ENCODE data around the gene ATP7B.
"Not testable (repeated sequence)": the region's sequence is repeated elsewhere in the genome, so short reads cannot be mapped to it uniquely, and the experiment has no call there.

The ATP7B gene

GRCh38 chr13:51998723-51999509 lies 12.3 kb downstream of the ATP7B start:
- Histone ChIP-seq H3K4me1 (ENCODE audit: control insufficient read depth, insufficient read depth, low read length) (peaks cover 28% of the 10 kb centered on the region), H3K27ac (ENCODE audit: insufficient read depth, low read depth, low read length, poor library complexity, severe bottlenecking) (no peak overlapping the region), H3K27me3 (ENCODE audit: control insufficient read depth, insufficient read depth, low read length, poor library complexity, severe bottlenecking) (no peaks in the 10 kb centered on the region), H3K4me3 (ENCODE audit: insufficient read depth, low read depth, low read length) (no peak overlapping the region), H3K36me3 (ENCODE audit: control insufficient read depth, insufficient read depth, low read length) (no peaks in the 10 kb centered on the region), H3K9me3 (ENCODE audit: control insufficient read depth, low read length) (no peaks in the 10 kb centered on the region)
- WGBS, 2 experiments: 56 to 62% methylated on average over 6 of the region's 6 CpGs

DNA sequence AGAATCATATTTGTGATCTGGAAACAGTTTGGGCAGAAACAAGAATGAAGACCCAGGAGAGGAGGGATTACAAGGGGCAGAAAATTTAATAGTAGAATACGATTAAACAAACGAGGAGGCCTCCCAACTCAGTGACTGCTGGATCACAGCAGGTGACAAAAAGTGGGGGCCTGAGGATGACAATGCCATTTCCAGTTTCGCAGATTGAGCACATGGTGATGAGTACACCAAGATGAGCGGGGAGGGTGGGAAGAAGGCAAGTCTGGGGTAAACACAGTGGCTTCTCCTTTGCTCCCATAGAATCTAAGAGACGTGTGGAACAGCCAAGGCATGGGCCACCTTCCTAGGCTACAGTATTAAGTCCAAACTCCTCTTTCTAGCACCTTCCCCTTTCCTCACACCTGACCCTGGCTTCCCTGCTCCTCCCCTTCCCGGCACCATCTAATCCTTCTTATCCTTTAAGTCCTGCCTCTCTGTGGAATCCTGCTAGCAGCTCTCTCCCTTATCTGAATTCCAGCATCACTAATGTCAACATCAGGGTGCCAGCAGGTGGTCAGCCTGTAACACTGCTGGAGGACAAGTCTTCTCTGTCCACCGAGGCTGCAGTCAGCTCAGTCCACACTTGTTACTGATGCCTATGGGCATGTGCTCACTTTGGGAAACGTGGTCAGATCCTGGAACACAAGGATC lies 13.5 kb downstream of the ATP7B start:
- 70 to 72% methylated on average over 8 of the region's 8 CpGs for WGBS, 2 experiments
- Histone ChIP-seq H3K9me3 (ENCODE audit: control insufficient read depth, low read length) (no peaks in the 10 kb centered on the region), H3K27ac (ENCODE audit: insufficient read depth, low read depth, low read length, poor library complexity, severe bottlenecking) (no peak overlapping the region), H3K36me3 (ENCODE audit: control insufficient read depth, insufficient read depth, low read length) (no peaks in the 10 kb centered on the region), H3K4me1 (ENCODE audit: control insufficient read depth, insufficient read depth, low read length) (peaks cover 28% of the 10 kb centered on the region), H3K4me3 (ENCODE audit: insufficient read depth, low read depth, low read length) (no peak overlapping the region), H3K27me3 (ENCODE audit: control insufficient read depth, insufficient read depth, low read length, poor library complexity, severe bottlenecking) (no peaks in the 10 kb centered on the region)

DNA sequence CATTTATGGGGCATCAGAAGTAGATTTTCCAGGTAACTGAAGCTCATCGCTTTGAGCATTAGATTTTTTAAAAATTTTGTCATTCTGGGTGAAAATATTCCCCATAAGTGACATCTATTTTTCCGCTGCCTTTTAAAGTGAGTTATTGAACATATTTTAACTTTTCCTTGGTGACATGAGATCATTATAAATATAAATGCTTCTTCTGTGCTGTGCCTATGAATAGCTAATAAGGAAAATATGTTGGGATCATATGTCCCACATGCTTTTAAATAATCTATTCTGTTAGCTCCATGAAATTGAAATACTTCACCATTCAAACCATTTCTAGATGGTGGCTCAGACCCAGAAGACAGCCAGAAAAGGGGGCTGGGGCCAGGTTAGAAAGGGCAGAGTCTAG lies 14.1 kb downstream of the ATP7B start:
- Histone ChIP-seq H3K4me3 (ENCODE audit: insufficient read depth, low read depth, low read length) (no peak overlapping the region), H3K4me1 (ENCODE audit: control insufficient read depth, insufficient read depth, low read length) (peaks cover 28% of the 10 kb centered on the region), H3K27me3 (ENCODE audit: control insufficient read depth, insufficient read depth, low read length, poor library complexity, severe bottlenecking) (no peaks in the 10 kb centered on the region), H3K27ac (ENCODE audit: insufficient read depth, low read depth, low read length, poor library complexity, severe bottlenecking) (no peak overlapping the region), H3K9me3 (ENCODE audit: control insufficient read depth, low read length) (no peaks in the 10 kb centered on the region), H3K36me3 (ENCODE audit: control insufficient read depth, insufficient read depth, low read length) (no peaks in the 10 kb centered on the region)
- 100% methylated on average over 1 of the region's 2 CpGs for WGBS, 2 experiments

GRCh38 chr13:51996641-51997040 lies 14.6 kb downstream of the ATP7B start:
- Histone ChIP-seq H3K36me3 (ENCODE audit: control insufficient read depth, insufficient read depth, low read length) (no peaks in the 10 kb centered on the region), H3K27ac (ENCODE audit: insufficient read depth, low read depth, low read length, poor library complexity, severe bottlenecking) (no peak overlapping the region), H3K4me3 (ENCODE audit: insufficient read depth, low read depth, low read length) (no peak overlapping the region), H3K27me3 (ENCODE audit: control insufficient read depth, insufficient read depth, low read length, poor library complexity, severe bottlenecking) (no peaks in the 10 kb centered on the region), H3K9me3 (ENCODE audit: control insufficient read depth, low read length) (no peaks in the 10 kb centered on the region), H3K4me1 (ENCODE audit: control insufficient read depth, insufficient read depth, low read length) (peaks cover 28% of the 10 kb centered on the region)
- 89 to 94% methylated on average over 4 of the region's 4 CpGs for WGBS, 2 experiments

DNA sequence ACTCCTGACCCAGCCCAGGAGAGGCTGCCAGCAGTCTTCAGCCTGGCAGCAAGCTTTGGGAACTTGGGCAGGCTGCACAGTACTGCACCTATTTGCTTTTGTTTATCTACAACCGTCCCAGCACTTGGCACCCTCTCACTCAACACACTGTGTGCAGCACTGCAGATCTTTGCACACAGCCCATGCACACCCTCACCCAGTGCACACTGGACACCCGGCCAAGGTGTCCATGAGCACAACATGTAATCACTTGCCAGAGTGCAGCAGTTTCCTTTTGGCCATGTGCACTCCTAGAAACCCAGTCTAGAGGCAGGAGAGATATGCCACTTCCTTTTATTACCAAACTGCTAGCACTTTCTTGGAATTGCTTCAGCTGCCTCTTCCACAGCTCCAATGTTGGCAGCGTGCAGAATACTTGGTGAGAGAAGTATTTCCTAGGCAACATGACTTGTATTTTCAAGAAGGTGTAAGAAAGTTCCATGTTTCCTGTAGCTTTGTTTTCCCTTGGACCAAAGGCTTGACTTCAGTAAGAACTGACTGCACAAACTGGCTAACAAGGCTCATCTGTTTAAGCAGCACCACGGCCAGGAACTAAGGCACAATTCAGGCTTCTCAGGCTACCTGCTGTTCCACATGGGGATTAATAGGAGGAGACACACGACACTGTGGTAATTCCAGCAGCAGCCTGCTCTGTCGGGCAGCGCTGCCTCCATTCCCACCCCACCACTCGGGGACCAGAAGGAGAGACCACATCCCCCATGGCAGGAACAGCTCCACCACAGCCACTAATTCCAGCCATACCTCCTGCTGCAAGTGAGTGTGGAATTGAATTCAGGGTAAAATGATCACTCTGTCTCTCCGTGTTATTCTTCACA lies 15.3 kb downstream of the ATP7B start:
- H3K4me1 ChIP-seq (ENCODE audit: control insufficient read depth, insufficient read depth, low read length): peaks cover 28% of the 10 kb centered on the region
- WGBS, 2 experiments: 60 to 61% methylated on average over 8 to 9 of the region's 9 CpGs
- no peaks in the 10 kb centered on the region for H3K36me3 ChIP-seq (ENCODE audit: control insufficient read depth, insufficient read depth, low read length)
- no peaks in the 10 kb centered on the region for H3K9me3 ChIP-seq (ENCODE audit: control insufficient read depth, low read length)
- H3K27ac ChIP-seq (ENCODE audit: insufficient read depth, low read depth, low read length, poor library complexity, severe bottlenecking): no peak overlapping the region
- no peak overlapping the region for H3K4me3 ChIP-seq (ENCODE audit: insufficient read depth, low read depth, low read length)
- no peaks in the 10 kb centered on the region for H3K27me3 ChIP-seq (ENCODE audit: control insufficient read depth, insufficient read depth, low read length, poor library complexity, severe bottlenecking)

DNA sequence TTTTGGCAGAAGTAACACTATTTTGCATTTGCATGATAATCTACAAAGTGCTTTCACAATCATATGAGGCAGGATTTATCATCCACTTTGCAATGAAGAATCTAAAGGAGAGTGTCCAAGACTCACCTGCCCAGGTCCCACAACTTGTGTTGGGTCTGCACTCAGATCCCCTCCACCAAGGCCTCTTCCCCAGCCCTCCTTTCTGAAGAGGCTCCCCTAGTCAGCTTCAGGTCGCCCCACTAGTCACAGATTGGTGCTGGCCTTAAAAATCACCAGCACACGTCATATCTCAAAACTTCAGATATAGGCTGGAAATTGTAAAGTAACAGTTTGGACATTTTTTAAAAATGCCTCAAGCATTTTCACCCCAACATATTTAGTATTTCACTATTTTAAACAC lies 17.5 kb downstream of the ATP7B start:
- H3K27me3 ChIP-seq (ENCODE audit: control insufficient read depth, insufficient read depth, low read length, poor library complexity, severe bottlenecking): no peaks in the 10 kb centered on the region
- no peaks in the 10 kb centered on the region for H3K36me3 ChIP-seq (ENCODE audit: control insufficient read depth, insufficient read depth, low read length)
- H3K9me3 ChIP-seq (ENCODE audit: control insufficient read depth, low read length): no peaks in the 10 kb centered on the region
- no peak overlapping the region for H3K27ac ChIP-seq (ENCODE audit: insufficient read depth, low read depth, low read length, poor library complexity, severe bottlenecking)
- peaks cover 23% of the 10 kb centered on the region for H3K4me1 ChIP-seq (ENCODE audit: control insufficient read depth, insufficient read depth, low read length)
- WGBS, 2 experiments: 94 to 100% methylated on average over 1 to 2 of the region's 2 CpGs
- no peak overlapping the region for H3K4me3 ChIP-seq (ENCODE audit: insufficient read depth, low read depth, low read length)

- Histone ChIP-seq H3K4me1 (ENCODE audit: control insufficient read depth, insufficient read depth, low read length) (no peaks in the 10 kb centered on the region), H3K9me3 (ENCODE audit: control insufficient read depth, low read length) (no peaks in the 10 kb centered on the region), H3K27ac (ENCODE audit: insufficient read depth, low read depth, low read length, poor library complexity, severe bottlenecking) (no peak overlapping the region), H3K4me3 (ENCODE audit: insufficient read depth, low read depth, low read length) (no peak overlapping the region), H3K36me3 (ENCODE audit: control insufficient read depth, insufficient read depth, low read length) (no peaks in the 10 kb centered on the region), H3K27me3 (ENCODE audit: control insufficient read depth, insufficient read depth, low read length, poor library complexity, severe bottlenecking) (no peaks in the 10 kb centered on the region)
- WGBS, 2 experiments: 95 to 100% methylated on average over 2 to 3 of the region's 3 CpGs
These were observed 22.1 kb downstream of the ATP7B start for GRCh38 chr13:51988988-51989618.

GRCh38 chr13:51984904-51985303 lies 26.3 kb downstream of the ATP7B start:
- H3K27ac ChIP-seq (ENCODE audit: insufficient read depth, low read depth, low read length, poor library complexity, severe bottlenecking); H3K4me1 ChIP-seq (ENCODE audit: control insufficient read depth, insufficient read depth, low read length); H3K36me3 ChIP-seq (ENCODE audit: control insufficient read depth, insufficient read depth, low read length); H3K9me3 ChIP-seq (ENCODE audit: control insufficient read depth, low read length); H3K4me3 ChIP-seq (ENCODE audit: insufficient read depth, low read depth, low read length); H3K27me3 ChIP-seq (ENCODE audit: control insufficient read depth, insufficient read depth, low read length, poor library complexity, severe bottlenecking): not testable (repeated sequence)
- WGBS, 2 experiments: 90% methylated on average over 4 of the region's 4 CpGs

DNA sequence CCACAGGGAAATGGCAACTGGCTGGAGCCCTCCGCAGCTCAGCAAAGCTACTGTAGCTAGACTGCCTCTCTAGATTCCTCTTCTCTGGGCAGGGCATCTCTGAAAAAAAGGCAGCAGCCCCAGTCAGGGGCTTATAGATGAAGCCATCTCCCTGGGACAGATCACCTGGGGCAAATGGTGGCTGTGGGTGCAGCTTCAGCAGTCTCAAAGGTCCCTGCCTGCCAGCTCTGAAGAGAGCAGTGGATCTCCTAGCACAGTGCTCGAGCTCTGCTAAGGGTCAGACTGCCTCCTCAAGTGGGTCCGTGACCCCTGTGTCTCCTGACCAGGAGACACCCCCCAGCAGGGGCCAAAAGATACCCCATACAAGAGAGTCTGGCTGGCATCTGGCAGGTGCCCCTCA lies 28.0 kb downstream of the ATP7B start:
- 88 to 94% methylated on average over 3 of the region's 3 CpGs for WGBS, 2 experiments
- H3K36me3 ChIP-seq (ENCODE audit: control insufficient read depth, insufficient read depth, low read length); H3K4me1 ChIP-seq (ENCODE audit: control insufficient read depth, insufficient read depth, low read length); H3K27me3 ChIP-seq (ENCODE audit: control insufficient read depth, insufficient read depth, low read length, poor library complexity, severe bottlenecking); H3K4me3 ChIP-seq (ENCODE audit: insufficient read depth, low read depth, low read length); H3K9me3 ChIP-seq (ENCODE audit: control insufficient read depth, low read length); H3K27ac ChIP-seq (ENCODE audit: insufficient read depth, low read depth, low read length, poor library complexity, severe bottlenecking): not testable (repeated sequence)

Measured in ectodermal cell (in vitro differentiated cells).